GM21367 (cell line): Measurements from ENCODE around the gene MRPL43.

Source experiments
- ATAC-seq: cut with Tn5 transposase; IDR thresholded peaks from one replicate; pipeline ENCODE4 v1.9.1; 2021; ENCODE audit not compliant: unreplicated experiment

Gene MRPL43

DNA sequence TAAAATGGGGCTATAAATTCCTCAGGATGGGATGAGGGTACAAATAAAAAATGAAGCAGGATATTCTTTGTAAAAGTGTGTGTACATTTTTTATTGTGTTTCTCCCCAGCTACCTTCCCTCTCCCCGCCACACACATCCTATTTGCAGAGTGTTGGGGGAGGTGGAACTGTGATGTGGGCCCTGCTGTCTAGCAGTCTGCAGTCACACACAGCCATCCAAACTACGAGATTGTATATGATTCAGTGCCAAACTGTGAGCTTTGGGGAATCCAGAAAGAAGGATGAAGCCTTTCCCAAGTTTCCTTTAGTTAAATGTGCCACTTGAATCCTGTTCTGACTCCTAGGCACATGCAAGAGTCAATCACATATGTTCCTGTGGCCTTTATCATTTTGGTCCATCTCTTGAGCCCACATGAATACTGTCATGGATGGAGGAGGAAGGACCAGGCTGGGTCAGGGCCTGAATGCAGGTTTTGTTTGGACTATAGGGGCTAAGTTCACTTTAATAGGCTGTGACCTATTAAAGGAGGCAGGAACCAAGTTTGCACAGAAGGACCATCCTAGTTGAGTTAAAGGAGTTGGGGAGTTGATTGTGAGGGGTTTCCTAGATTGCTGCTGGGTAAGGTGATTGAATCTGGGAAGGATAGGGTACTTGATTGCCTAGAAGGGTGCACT, 19.1 kb downstream of the MRPL43 start:
- ATAC-seq = no peak

DNA sequence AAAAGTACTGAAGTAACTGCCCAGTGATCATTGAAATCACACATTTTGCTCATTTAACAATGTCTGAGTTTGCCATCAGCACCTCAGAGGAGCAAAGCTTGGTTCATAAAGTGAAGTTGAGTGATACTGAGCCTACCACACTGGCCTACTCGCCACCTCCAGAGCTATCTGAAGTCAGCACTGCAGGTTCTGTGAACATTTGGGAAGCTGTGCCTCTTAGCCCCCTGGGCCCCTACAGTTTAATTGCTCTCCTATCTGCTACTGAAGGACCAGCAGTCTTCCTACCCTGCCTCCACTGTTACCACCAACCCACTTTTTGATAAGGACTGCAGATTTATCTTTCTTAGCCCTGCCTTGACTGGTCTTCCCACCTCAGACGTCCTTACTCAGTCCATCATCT, 20.0 kb downstream of the MRPL43 start:
- no peak for ATAC-seq

- ATAC-seq = no peak
Measured at GRCh38 chr10:100966887-100967286, 20.4 kb downstream of the MRPL43 start.

DNA sequence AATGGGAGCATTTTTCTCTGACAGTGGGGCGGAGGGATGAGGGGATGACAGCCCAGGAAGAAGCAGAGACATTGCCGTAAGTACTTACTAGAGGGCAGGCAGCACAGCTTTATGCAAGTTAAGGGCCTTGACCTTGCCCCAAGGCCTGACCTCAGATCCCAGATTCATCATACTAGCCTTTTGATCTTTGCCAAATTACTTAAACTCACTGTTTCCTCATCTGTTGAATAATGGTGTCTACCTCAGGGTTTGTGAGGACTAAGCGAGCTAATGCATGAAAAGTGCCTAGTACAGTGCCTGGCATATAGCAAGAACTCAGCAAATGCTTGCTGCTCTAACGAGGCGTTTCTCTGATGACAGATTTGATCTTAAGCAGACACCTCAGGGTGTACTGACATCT, 21.5 kb downstream of the MRPL43 start:
- ATAC-seq = no peak

GRCh38 chr10:100963826-100964225, 23.5 kb downstream of the MRPL43 start:
- ATAC-seq = no peak

GRCh38 chr10:100962351-100963080, 24.8 kb downstream of the MRPL43 start:
- no peak for ATAC-seq

GRCh38 chr10:100960251-100960650, 27.0 kb downstream of the MRPL43 start:
- ATAC-seq = no peak

GRCh38 chr10:100948916-100949315, 38.4 kb downstream of the MRPL43 start:
- no peak for ATAC-seq

- ATAC-seq = no peak
Measured at GRCh38 chr10:100945754-100946153, 41.5 kb downstream of the MRPL43 start.

DNA sequence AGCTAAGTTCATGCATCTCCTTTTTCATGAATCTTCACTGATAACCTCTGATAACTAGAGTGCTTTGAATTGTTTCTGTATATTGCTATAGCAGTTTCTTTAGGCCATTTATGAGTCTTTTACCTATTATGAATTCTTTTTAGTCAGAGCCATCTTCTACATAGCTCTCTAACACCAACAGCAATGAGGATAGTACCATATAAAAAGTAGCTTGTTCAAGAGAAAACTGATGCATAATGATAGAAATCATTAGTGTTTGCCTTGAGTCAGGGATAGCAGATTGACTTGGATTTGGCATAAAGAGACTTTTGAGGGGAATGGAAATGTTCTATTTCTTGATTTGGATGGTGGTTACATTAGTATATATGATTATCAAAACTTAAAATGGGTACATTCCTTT, 43.8 kb downstream of the MRPL43 start:
- ATAC-seq = no peak

DNA sequence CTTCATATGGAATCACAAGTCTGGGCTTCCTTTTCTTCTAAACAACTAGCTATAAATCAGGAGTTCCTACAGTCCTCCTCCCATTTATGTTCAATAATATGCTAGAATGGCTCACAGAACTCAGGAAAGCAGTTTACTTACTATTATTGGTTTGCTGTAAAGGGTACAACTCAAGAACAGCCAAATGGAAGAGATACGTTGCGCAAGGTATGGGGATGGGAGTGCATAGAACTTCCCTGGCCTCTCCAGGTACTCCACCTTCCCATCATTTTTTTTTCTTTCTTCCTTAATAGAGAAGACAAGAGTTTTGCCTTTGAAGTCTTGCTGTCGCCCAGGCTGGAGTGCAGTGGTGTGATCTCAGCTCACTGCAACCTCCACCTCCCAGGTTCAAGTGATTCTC, 45.1 kb downstream of the MRPL43 start:
- no peak for ATAC-seq

- ATAC-seq = no peak
Measured at GRCh38 chr10:100939763-100940344, 47.4 kb downstream of the MRPL43 start.
